Brain microvascular endothelial cell (primary cell): ENCODE results near the gene DNAI2.

Experiments
- DNase-seq: peaks from one replicate; pipeline ENCODE4 v3.0.0-alpha.2; 2020
- H3K27ac ChIP-seq: fragments of 250-450 bp; sonication (Bioruptor Pico); 2 replicates; pipeline ENCODE4 v1.5.1; 2020; ENCODE audit warnings: mild to moderate bottlenecking, moderate library complexity
- H3K27me3 ChIP-seq: fragments of 250-450 bp; sonication (Bioruptor Pico); replicated peaks from 2 replicates; pipeline ENCODE4 v1.5.1; 2020; ENCODE audit warnings: mild to moderate bottlenecking
- H3K36me3 ChIP-seq: fragments of 250-450 bp; sonication (Bioruptor Pico); replicated peaks from 2 replicates; pipeline ENCODE4 v1.5.1; 2020; ENCODE audit warnings: mild to moderate bottlenecking
- H3K4me3 ChIP-seq: 2 replicates; pipeline ENCODE4 v1.5.1; 2011; ENCODE audit warnings: low read depth, mild to moderate bottlenecking, control low read depth, low read length, moderate library complexity
- in situ Hi-C: cut with HindIII; loops from 2 replicates; pipeline ENCODE4 v1.10.0; 2017; ENCODE audit warnings: low sequenced_read_pairs, low pct_ligation_motif_present
- TF ChIP-seq, protein P1 (sequence below): IDR thresholded peaks from 2 replicates; pipeline ENCODE4 v1.5.1; 2011; ENCODE audit warnings: low read depth, mild to moderate bottlenecking, moderate library complexity, low read length, control low read depth, inconsistent platforms; ENCODE audit errors: missing control alignments

Gene DNAI2

DNA sequence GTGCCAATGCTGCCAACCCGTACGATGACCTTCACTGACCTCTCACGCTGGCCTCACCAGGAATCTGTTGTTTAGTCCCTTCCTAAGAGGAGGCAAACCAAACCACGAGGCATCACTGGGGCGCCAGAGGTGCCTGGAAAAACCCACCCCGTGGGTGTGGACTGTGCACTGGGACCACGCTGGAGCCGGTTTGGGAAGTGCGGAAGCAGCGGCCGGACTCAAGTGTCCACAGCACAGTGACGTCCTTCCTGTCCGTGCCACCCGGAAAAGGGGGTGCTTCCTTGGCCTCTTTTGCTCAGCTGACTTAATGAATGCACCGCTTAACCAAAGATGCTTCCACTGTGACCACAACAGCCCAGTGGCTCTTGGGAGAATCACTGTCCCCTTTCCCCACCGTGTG, 43.0 kb downstream of the DNAI2 start:
- in situ Hi-C loops, result no loop called here
- DNase-seq, result no peak

DNA sequence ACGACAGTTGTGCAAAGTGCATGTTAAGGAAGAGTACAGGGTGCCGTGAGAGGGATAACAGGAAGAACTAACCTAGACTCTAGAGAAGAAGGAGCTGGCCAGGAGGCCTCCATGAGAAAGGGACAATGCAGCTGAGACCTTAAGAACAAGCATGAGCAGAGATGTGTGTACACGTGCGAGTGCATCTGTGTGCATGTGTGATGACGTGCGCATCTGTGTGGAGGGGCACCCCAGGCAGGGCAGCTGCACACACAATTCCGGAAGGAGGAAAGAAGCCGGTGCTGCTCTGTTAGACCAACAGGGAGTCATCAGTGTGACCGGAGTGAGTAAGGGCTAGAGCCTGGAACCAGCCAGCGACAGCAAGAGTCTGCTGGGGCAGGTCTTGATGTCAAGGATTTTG, 44.4 kb downstream of the DNAI2 start:
- Histone ChIP-seq H3K27me3 (no peaks in the 10 kb centered on the region), H3K27ac (no peak overlapping the region), H3K36me3 (no peaks in the 10 kb centered on the region), H3K4me3 (no peak overlapping the region)
- DNase-seq, result no peak
- TF ChIP-seq, protein P1, sequence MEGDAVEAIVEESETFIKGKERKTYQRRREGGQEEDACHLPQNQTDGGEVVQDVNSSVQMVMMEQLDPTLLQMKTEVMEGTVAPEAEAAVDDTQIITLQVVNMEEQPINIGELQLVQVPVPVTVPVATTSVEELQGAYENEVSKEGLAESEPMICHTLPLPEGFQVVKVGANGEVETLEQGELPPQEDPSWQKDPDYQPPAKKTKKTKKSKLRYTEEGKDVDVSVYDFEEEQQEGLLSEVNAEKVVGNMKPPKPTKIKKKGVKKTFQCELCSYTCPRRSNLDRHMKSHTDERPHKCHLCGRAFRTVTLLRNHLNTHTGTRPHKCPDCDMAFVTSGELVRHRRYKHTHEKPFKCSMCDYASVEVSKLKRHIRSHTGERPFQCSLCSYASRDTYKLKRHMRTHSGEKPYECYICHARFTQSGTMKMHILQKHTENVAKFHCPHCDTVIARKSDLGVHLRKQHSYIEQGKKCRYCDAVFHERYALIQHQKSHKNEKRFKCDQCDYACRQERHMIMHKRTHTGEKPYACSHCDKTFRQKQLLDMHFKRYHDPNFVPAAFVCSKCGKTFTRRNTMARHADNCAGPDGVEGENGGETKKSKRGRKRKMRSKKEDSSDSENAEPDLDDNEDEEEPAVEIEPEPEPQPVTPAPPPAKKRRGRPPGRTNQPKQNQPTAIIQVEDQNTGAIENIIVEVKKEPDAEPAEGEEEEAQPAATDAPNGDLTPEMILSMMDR, result no peak
- in situ Hi-C loops, result no loop called here

More for the DNA sequence above, 43.0 kb downstream of the DNAI2 start:
- Histone ChIP-seq H3K36me3 (no peaks in the 10 kb centered on the region), H3K27me3 (no peaks in the 10 kb centered on the region), H3K4me3 (no peak overlapping the region), H3K27ac (no peak overlapping the region)
- TF ChIP-seq, protein P1, result no peak

DNA sequence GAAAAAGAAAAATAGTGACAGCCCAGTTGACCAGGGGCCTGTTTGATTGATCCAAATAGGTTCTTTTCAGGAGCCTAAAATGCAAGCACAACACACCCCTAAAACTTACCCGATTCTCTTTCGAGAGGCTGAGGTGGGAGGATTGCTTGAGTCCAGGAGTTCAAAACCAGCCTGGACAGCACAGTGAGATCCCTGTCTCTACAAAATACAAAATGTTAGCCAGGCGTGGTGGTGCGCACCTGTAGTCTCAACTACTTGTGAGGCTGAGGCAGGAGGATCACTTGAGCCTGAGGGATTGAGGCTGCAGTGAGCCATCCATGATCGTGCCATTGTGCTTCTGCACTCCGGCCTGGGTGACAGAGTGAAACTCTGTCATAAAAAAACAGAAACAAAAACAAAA, 50.5 kb downstream of the DNAI2 start:
- no peak for DNase-seq
- H3K4me3 ChIP-seq, result no peak overlapping the region
- TF ChIP-seq, protein P1, result no peak
- H3K27me3 ChIP-seq, result peaks cover 8% of the 10 kb centered on the region
- no peaks in the 10 kb centered on the region for H3K36me3 ChIP-seq
- H3K27ac ChIP-seq, result no peak overlapping the region
- in situ Hi-C loops, result no loop called here

DNA sequence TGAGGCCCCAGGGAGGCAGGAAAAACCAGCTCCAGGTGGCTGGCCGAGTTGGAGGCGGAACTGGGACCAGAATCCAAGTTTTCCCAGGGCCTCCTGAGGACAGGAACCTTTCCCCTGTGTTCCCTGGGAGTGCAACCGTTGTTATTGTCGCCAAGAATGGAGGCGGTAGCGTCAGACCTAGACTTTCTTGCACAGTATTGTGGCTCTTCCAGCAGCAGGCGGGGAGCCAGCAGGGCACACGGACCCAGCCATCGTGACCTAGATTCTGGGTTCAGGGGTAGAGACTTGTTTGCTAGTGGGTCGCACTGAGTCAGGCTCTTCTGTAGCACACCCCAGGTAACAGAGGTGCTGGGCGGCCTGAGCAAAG, 51.3 kb downstream of the DNAI2 start:
- TF ChIP-seq, protein P1, result no peak

DNA sequence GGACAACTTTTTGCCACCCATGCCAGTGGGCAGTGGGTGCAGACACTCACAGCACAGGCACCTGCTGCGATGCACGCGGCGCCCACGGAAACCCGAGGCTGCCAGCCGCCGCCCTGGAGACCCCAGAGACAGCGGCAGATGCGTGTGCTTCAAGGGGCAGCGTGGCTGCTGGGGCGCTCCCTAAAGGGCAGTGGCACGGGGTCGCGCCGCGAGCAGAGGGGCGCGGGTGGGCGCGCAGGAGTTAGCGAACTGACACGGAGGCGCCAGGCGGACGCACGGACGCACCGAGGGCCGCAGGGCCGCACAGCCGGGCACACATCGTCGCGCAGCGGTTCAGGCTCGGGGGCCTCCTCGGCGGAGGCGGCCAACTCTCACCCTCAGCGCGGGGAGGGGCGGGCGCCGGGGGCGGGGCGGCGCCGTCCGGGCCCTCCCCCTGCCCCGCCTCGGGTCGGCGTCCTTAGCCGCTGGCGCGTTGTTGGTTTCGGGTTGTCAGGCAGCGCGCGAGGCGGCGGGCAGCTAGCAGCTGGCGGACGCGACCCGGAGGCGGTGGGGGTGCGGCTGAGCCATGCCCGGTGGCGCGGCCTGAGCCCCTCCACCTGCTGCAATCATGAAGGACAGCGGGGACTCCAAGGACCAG, 51.8 kb downstream of the DNAI2 start, which contains the start of gene KIF19:
TSS of gene KIF19 (plus strand) at position 484 of the 637 bp plus-strand sequence. CDS start at position 608, 124 bp downstream.
- no peak within 1 kb of the TSS for H3K27ac ChIP-seq
- in situ Hi-C loops, result no loop called here
- no peak within 1 kb of the TSS for H3K4me3 ChIP-seq
- TF ChIP-seq, protein P1, result no peak
- no peak for DNase-seq
- no peaks in the 10 kb centered on the region for H3K36me3 ChIP-seq
- H3K27me3 ChIP-seq, result peaks cover 8% of the 10 kb centered on the region

More for the DNA sequence above, 51.3 kb downstream of the DNAI2 start:
- no peak overlapping the region for H3K27ac ChIP-seq
- H3K4me3 ChIP-seq, result no peak overlapping the region
- H3K27me3 ChIP-seq, result peaks cover 8% of the 10 kb centered on the region
- no peaks in the 10 kb centered on the region for H3K36me3 ChIP-seq
- no peak for DNase-seq
- in situ Hi-C loops, result no loop called here

DNA sequence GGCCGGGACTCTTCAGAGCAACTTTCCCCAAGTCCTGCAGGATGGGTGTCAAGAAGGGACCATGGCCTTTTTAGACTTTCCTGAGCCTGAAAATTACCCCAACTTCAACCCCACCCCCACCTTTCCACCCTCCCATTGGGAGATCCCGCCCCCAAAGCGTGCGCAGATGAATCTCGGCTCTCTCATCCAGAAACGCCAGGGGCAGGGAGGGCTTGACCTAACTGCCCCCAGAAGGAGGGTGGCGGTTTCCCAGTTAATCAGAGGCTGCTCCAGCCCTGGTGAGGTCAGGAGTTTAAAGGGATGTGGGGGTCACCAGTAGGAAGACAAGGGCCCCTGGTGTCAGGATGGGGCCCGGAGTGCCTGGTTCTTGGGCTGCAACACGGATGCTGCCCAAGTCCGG, 52.5 kb downstream of the DNAI2 start:
- peaks cover 8% of the 10 kb centered on the region for H3K27me3 ChIP-seq

More for the DNA sequence above, 52.5 kb downstream of the DNAI2 start:
- Histone ChIP-seq H3K27ac (no peak overlapping the region), H3K36me3 (no peaks in the 10 kb centered on the region), H3K4me3 (no peak overlapping the region)
- TF ChIP-seq, protein P1, result no peak
- DNase-seq, result no peak
- in situ Hi-C loops, result no loop called here
